NCI-H524 (cell line): ENCODE data around the gene CELF3.

Experiments
- DNase-seq, 2 experiments: peaks; one replicate each; lab custom pipeline; 2025; lab: John Stamatoyannopoulos, UW

Gene CELF3

GRCh38 chr1:151720974-151721787 lies 4.6 kb upstream of the CELF3 start, which contains the start of gene RIIAD1:
Gene RIIAD1, plus strand, starts transcription at chr1:151721522. Its CDS starts 15 bp downstream, at chr1:151721537.
- DNase-seq: peak in 1 of 2 experiments; percentile 16

GRCh38 chr1:151720554-151720953 lies 4.0 kb upstream of the CELF3 start:
- DNase-seq: no peak

- peak in 1 of 2 experiments; percentile 22 for DNase-seq
Measured at GRCh38 chr1:151720125-151720524, 3.5 kb upstream of the CELF3 start.

- DNase-seq: no peak
Measured at GRCh38 chr1:151718666-151719065, 2.1 kb upstream of the CELF3 start.

- DNase-seq: no peak
Measured at GRCh38 chr1:151718011-151718431, 1.4 kb upstream of the CELF3 start.

GRCh38 chr1:151716405-151716762 lies 219 bp downstream of the CELF3 start:
- no peak for DNase-seq

- DNase-seq: peak; percentile 65 to 77
Measured at GRCh38 chr1:151715726-151716404, 738 bp downstream of the CELF3 start.

- no peak for DNase-seq
Measured at GRCh38 chr1:151714820-151715725, 1.5 kb downstream of the CELF3 start.

- peak in 1 of 2 experiments; percentile 29 for DNase-seq
Measured at GRCh38 chr1:151713874-151714273, 2.7 kb downstream of the CELF3 start.

GRCh38 chr1:151713044-151713443 lies 3.6 kb downstream of the CELF3 start:
- no peak for DNase-seq

- DNase-seq: no peak
Measured at GRCh38 chr1:151711951-151712350, 4.7 kb downstream of the CELF3 start.

- peak; percentile 87 to 95 for DNase-seq
Measured at GRCh38 chr1:151711044-151711800, 5.4 kb downstream of the CELF3 start.

GRCh38 chr1:151710187-151710840 lies 6.3 kb downstream of the CELF3 start:
- DNase-seq: peak; percentile 88 to 94

GRCh38 chr1:151708891-151709290 lies 7.7 kb downstream of the CELF3 start:
- no peak for DNase-seq

GRCh38 chr1:151707541-151708065 lies 9.0 kb downstream of the CELF3 start:
- DNase-seq: no peak

- no peak for DNase-seq
Measured at GRCh38 chr1:151706464-151707415, 9.9 kb downstream of the CELF3 start.

- no peak for DNase-seq
Measured at GRCh38 chr1:151705753-151706463, 10.7 kb downstream of the CELF3 start.

- no peak for DNase-seq
Measured at GRCh38 chr1:151705146-151705545, 11.5 kb downstream of the CELF3 start.

GRCh38 chr1:151704246-151704645 lies 12.4 kb downstream of the CELF3 start:
- DNase-seq: no peak
